HepG2 (cell line): ENCODE data around the gene GNB1. TPM values are rescaled to one million over a fixed set of nuclear protein-coding genes. Genes with fewer than 3 reads are reported as not detected.

Experiments used
- ATAC-seq: fragments of 200-7000 bp; cut with Tn5 transposase; 3 replicates; pipeline ENCODE4 v1.9.1; 2020; ENCODE audit warnings: mild to moderate bottlenecking, moderate library complexity
- BruUV-seq: library from RNA; stranded (reverse); fragments of 400-500 nt; replicated peaks from 2 replicates; lab custom pipeline; 2021; lab: Mats Ljungman, UMichigan
- CTCF ChIA-PET: fragments of 300-600 bp; formaldehyde crosslinking; extraction: SDS; loops from one replicate; lab custom pipeline; 2021; ENCODE audit warnings: low total read pairs, inconsistent platforms, low intra/inter-chr PET ratio; lab: Yijun Ruan, JAX
- POLR2A ChIA-PET: fragments of 350-600 bp; sonication (Branson Sonifier 250); formaldehyde crosslinking; loops from one replicate; lab custom pipeline; 2020; ENCODE audit warnings: antibody characterized with exemption, inconsistent platforms; lab: Yijun Ruan, JAX
- DNase-seq: peaks from one replicate; pipeline ENCODE4 v3.0.0-alpha.2; 2015; ENCODE audit warnings: low spot score
- FAIRE-seq: peaks from 3 replicates; lab custom pipeline; 2011; peaks lifted over from hg19 to GRCh38; lab: Jason Lieb, UNC
- H2AFZ ChIP-seq: one replicate; pipeline ENCODE4 v1.6.1; 2011; ENCODE audit warnings: low read length, inconsistent platforms
- H3K27ac ChIP-seq: fragments of 300-600 bp; 3 replicates; pipeline ENCODE4 v1.8.0; 2011; ENCODE audit warnings: mixed run types, mild to moderate bottlenecking, mixed read lengths, low read length, inconsistent platforms; ENCODE audit not compliant: insufficient read depth; ENCODE audit errors: extremely low read length
- H3K27me3 ChIP-seq, 2 experiments: fragments of 200-600 bp in 1 of 2; 2 replicates in 1 of 2; 3 replicates in 1 of 2; pipeline versions ENCODE4 v1.6.0 to v1.8.0; 2011; ENCODE audit warnings: low read length in 2 of 2, mild to moderate bottlenecking in 2 of 2, moderate library complexity in 2 of 2, inconsistent platforms in 1 of 2; ENCODE audit not compliant: insufficient read depth in 2 of 2, control insufficient read depth in 1 of 2
- H3K36me3 ChIP-seq, 2 experiments: fragments of 200-600 bp in 1 of 2; replicated peaks in 1 of 2; 2 replicates in 1 of 2; 3 replicates in 1 of 2; pipeline versions ENCODE4 v1.5.1 to v1.8.0; 2011; ENCODE audit warnings: low read length in 2 of 2, inconsistent platforms in 1 of 2; ENCODE audit not compliant: insufficient read depth in 2 of 2, control insufficient read depth in 1 of 2
- H3K4me1 ChIP-seq: 2 replicates; pipeline ENCODE4 v1.5.1; 2012; ENCODE audit warnings: low read length, inconsistent platforms; ENCODE audit not compliant: insufficient read depth
- H3K4me2 ChIP-seq: 2 replicates; pipeline ENCODE4 v1.6.0; 2011; ENCODE audit warnings: low read depth, low read length, inconsistent platforms
- H3K4me3 ChIP-seq, 3 experiments: fragments of 200-600 bp in 1 of 3; sonication (generic), shearing (Covaris generic) in 1 of 3; replicated peaks in 1 of 3; 2 replicates each; pipeline ENCODE4 v1.5.1; 2011 to 2016; ENCODE audit warnings: low read length in 3 of 3, inconsistent platforms in 2 of 3, low read depth in 2 of 3, mild to moderate bottlenecking in 2 of 3, control low read depth in 1 of 3, mixed read lengths in 1 of 3; ENCODE audit not compliant: insufficient read depth in 1 of 3
- H3K79me2 ChIP-seq: one replicate; pipeline ENCODE4 v1.6.1; 2011; ENCODE audit warnings: low read length, inconsistent platforms; ENCODE audit not compliant: insufficient read depth
- H3K9ac ChIP-seq: 2 replicates; pipeline ENCODE4 v1.6.0; 2011; ENCODE audit warnings: mild to moderate bottlenecking, low read depth, low read length, inconsistent platforms; ENCODE audit not compliant: insufficient read depth
- H3K9me3 ChIP-seq: 2 replicates; pipeline ENCODE4 v1.5.1; 2012; ENCODE audit warnings: mild to moderate bottlenecking, low read length
- H4K20me1 ChIP-seq: 2 replicates; pipeline ENCODE4 v1.6.0; 2011; ENCODE audit warnings: inconsistent platforms, mild to moderate bottlenecking, low read length, moderate library complexity; ENCODE audit not compliant: insufficient read depth
- GABPA ChIP-seq, 2 experiments: IDR thresholded peaks; 2 replicates each; pipeline ENCODE4 v1.6.1; 2011 to 2016; ENCODE audit warnings: low read depth in 2 of 2, low read length in 1 of 2, missing biosample characterization in 1 of 2, missing genetic modification characterization in 1 of 2
- ISX ChIP-seq: sonication (generic); formaldehyde crosslinking; conservative IDR thresholded peaks from 2 replicates; pipeline ENCODE4 v1.5.0; 2020; ENCODE audit warnings: missing genetic modification reagents
- KLF12 ChIP-seq: sonication (generic); formaldehyde crosslinking; IDR thresholded peaks from 2 replicates; pipeline ENCODE4 v1.4.0; 2020; ENCODE audit warnings: missing genetic modification reagents, borderline replicate concordance
- MIER3 ChIP-seq: IDR thresholded peaks from 2 replicates; pipeline ENCODE4 v1.6.1; 2016; ENCODE audit warnings: missing compliant biosample characterization, borderline replicate concordance
- NRL ChIP-seq: sonication (generic); formaldehyde crosslinking; IDR thresholded peaks from 2 replicates; pipeline ENCODE4 v1.5.0; 2020; ENCODE audit warnings: missing genetic modification reagents, mild to moderate bottlenecking, moderate library complexity, borderline replicate concordance
- POLR2A ChIP-seq, 2 experiments: IDR thresholded peaks; 2 replicates each; pipeline ENCODE4 v1.6.1; 2011; ENCODE audit warnings: low read depth in 2 of 2, low read length in 2 of 2, mild to moderate bottlenecking in 1 of 2, moderate library complexity in 1 of 2; ENCODE audit not compliant: insufficient read depth in 1 of 2
- RAD21 ChIP-seq: fragments of 450-650 bp; formaldehyde crosslinking; IDR thresholded peaks from 2 replicates; pipeline ENCODE4 v1.5.0; 2020; ENCODE audit warnings: mild to moderate bottlenecking
- RBM22 ChIP-seq: fragments of 200-400 bp; formaldehyde crosslinking; optimal IDR thresholded peaks from 2 replicates; pipeline ENCODE3; 2017; ENCODE audit warnings: mild to moderate bottlenecking, low read length, moderate library complexity
- RBM39 ChIP-seq: fragments of 200-400 bp; formaldehyde crosslinking; IDR thresholded peaks from one replicate; pipeline ENCODE4 v1.6.1; 2018; ENCODE audit warnings: antibody characterized with exemption, mild to moderate bottlenecking, low read depth, low read length; ENCODE audit not compliant: poor library complexity, severe bottlenecking
- STAT5B ChIP-seq: sonication (generic); formaldehyde crosslinking; IDR thresholded peaks from 2 replicates; pipeline ENCODE4 v1.4.0; 2020; ENCODE audit warnings: missing genetic modification reagents
- TGIF2 ChIP-seq: IDR thresholded peaks from 2 replicates; pipeline ENCODE4 v1.6.1; 2016; ENCODE audit warnings: control low read depth, missing compliant biosample characterization
- ZC3H13 ChIP-seq: sonication (generic); formaldehyde crosslinking; IDR thresholded peaks from 2 replicates; pipeline ENCODE4 v1.8.1; 2023; ENCODE audit warnings: mild to moderate bottlenecking, missing genetic modification reagents, moderate library complexity
- ZMAT3 ChIP-seq: sonication (generic); formaldehyde crosslinking; conservative IDR thresholded peaks from 2 replicates; pipeline ENCODE4 v1.7.0; 2021; ENCODE audit warnings: missing genetic modification reagents
- ZNF282 ChIP-seq: fragments of 450-650 bp; IDR thresholded peaks from 2 replicates; pipeline ENCODE4 v1.6.1; 2018; ENCODE audit not compliant: partially characterized antibody
- ZNF563 ChIP-seq: sonication (generic); formaldehyde crosslinking; IDR thresholded peaks from 2 replicates; pipeline ENCODE4 v1.8.0; 2022; ENCODE audit warnings: mild to moderate bottlenecking, moderate library complexity, missing genetic modification reagents
- ZNF768 ChIP-seq: sonication (generic); formaldehyde crosslinking; IDR thresholded peaks from 2 replicates; pipeline ENCODE4 v1.4.0; 2020; ENCODE audit warnings: missing genetic modification reagents
- WGBS: methylation state at CpG from one replicate; pipeline ENCODE4 v1.1.6; 2017; ENCODE audit warnings: low lambda C conversion rate; 5-methylcytosine and 5-hydroxymethylcytosine counted together
- in situ Hi-C: cut with HindIII; loops from 2 replicates; pipeline ENCODE4 v1.10.0; 2017; ENCODE audit warnings: low pct_unique_long_range_greater_than_20kb; ENCODE audit not compliant: extremely low pct_ligation_motif_present
- intact Hi-C: fragments of 100-400 bp; cut with micrococcal nuclease; formaldehyde crosslinking; loops from one replicate; pipeline ENCODE4 v1.10.0; 2022; ENCODE audit not compliant: unreplicated experiment
- polyA plus RNA-seq, 8 experiments: library from polyadenylated mRNA; depleted of rRNA in 3 of 8; stranded (reverse) in 7 of 8; unstranded in 1 of 8; fragments of >200 nt; fragmentation: Illumina TruSeq in 4 of 8; extraction: Trizol in 4 of 8; gene quantifications; 2 replicates each; pipeline versions ENCODE4 v1.2.1 to v1.2.3, GENCODE V29; 2011 to 2016; ENCODE audit warnings: low read depth in 4 of 8, missing spikeins in 1 of 8, mixed read lengths in 1 of 8; ENCODE audit not compliant: insufficient read depth in 1 of 8
- total RNA-seq, 5 experiments: library from RNA; depleted of rRNA; stranded (reverse); fragments of >200 nt; fragmentation: Illumina TruSeq; extraction: Trizol; gene quantifications; 2 replicates each; pipeline ENCODE4 v1.2.3, GENCODE V29; 2016; ENCODE audit warnings: low read depth in 1 of 5
- TF ChIP-seq, protein P1 (sequence below), 2 experiments: sonication (generic) in 1 of 2; formaldehyde crosslinking in 1 of 2; IDR thresholded peaks; 2 replicates each; pipeline versions ENCODE4 v1.4.0 to v1.6.1; 2018 to 2020; ENCODE audit warnings: missing genetic modification reagents in 2 of 2, borderline replicate concordance in 1 of 2, low read depth in 1 of 2, mild to moderate bottlenecking in 1 of 2, missing biosample characterization in 1 of 2
- TF ChIP-seq, protein P2 (sequence below): sonication (generic); formaldehyde crosslinking; IDR thresholded peaks from 2 replicates; pipeline ENCODE4 v1.9.0; 2021; ENCODE audit warnings: missing genetic modification reagents, borderline replicate concordance
- TF ChIP-seq, protein P3 (sequence below): sonication (generic); formaldehyde crosslinking; IDR thresholded peaks from 2 replicates; pipeline ENCODE4 v1.9.0; 2022; ENCODE audit warnings: missing genetic modification reagents, mild to moderate bottlenecking, borderline replicate concordance

GNB1 gene
- total and polyA plus RNA-seq, 2 of the 13 experiments (the other 11 are each of a cell fraction or from before 2014, with no cell fraction given), result 66.2 to 327 TPM

DNA sequence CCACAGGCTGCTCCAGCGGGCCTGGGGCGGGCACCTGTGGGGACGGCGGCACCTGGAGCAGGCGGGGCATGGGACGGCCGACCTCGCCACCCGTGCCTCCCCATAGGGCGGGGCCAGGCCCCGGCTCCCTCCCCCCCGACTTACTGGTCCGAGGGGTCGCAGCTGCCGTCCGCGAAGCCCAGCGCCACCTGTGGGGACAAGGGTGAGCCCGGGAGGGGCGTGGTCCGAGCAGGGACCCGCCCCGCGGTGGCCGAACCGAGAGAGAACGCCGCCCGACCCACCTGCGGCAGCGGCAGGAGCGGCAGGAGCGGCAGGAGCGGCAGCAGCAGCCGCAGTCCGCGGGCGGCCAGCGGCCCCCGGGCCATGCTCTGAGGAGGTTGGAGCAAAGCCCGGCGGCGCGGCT is 28.0 kb upstream of the GNB1 start, which contains the start of gene TMEM52:
TMEM52 (minus strand) TSS at position 379 of the 403 bp plus-strand sequence; CDS start at position 365, 14 bp downstream.
- CTCF ChIA-PET, result interaction anchor here (0.8 kb wide), 1 partner anchor 10 kb away, joined by 3 read pairs; no protein-coding TSS in a partner anchor
- in situ Hi-C loops (no loop called here), intact Hi-C loops (no loop called here)
- no TSS peak for BruUV-seq
- Histone ChIP-seq H3K9ac (peak within 1 kb of the TSS; percentile 74), H3K9me3 (no peaks in the 10 kb centered on the region), H2AFZ (no peak within 1 kb of the TSS), H3K79me2 (no peaks in the 10 kb centered on the region), H3K27ac (peak within 1 kb of the TSS; percentile 70), H3K4me2 (peak within 1 kb of the TSS; percentile 90), H3K4me1 (peaks cover 68% of the 10 kb centered on the region), H3K27me3 (peaks cover 5 to 14% of the 10 kb centered on the region in 2 experiments; a peak in 4 of 5 replicates), H3K36me3 (no peaks in the 10 kb centered on the region), H3K4me3 (peak within 1 kb of the TSS; percentile 49 to 75 (median 59); a peak in 5 of 6 replicates), H4K20me1 (no peaks in the 10 kb centered on the region)
- POLR2A ChIA-PET, result interaction anchor here (0.6 to 1.5 kb wide), 5 partner anchors 10 to 27 kb away, joined by 3 to 10 read pairs (median 6); no protein-coding TSS in a partner anchor
- no CpG with 5 or more reads among the region's 44 CpGs for WGBS
- DNase-seq (no peak), ATAC-seq (peak; percentile 18), FAIRE-seq (no peak)
- TF ChIP-seq ZNF282 (no peak), ZC3H13 (CRISPR knock-in tag) (0 out of 2 replicates have a peak, but pooled peaks have one; percentile 39), GABPA (IDR thresholded peaks at IDR 0.05; ENCODE audit: low read depth, low read length) (no peak), GABPA (CRISPR knock-in tag; IDR thresholded peaks at IDR 0.05; ENCODE audit: low read depth) (no peak), ZNF768 (CRISPR knock-in tag) (peak; percentile 80; the same call in 1 of the 2 replicates), ZMAT3 (CRISPR knock-in tag) (peak; percentile 27; the same call in 1 of the 2 replicates), ISX (0 out of 2 replicates have a peak, but pooled peaks have one; percentile 26), RAD21 (peak; percentile 59), RBM22 (no peak), TGIF2 (CRISPR knock-in tag) (0 out of 2 replicates have a peak, but pooled peaks have one; percentile 47), ZNF563 (CRISPR knock-in tag) (no peak), KLF12 (no peak), RBM39 (peak; percentile 37), MIER3 (CRISPR knock-in tag) (no peak), NRL (no peak), STAT5B (CRISPR knock-in tag) (no peak), POLR2A (IDR thresholded peaks at IDR 0.05; ENCODE audit: insufficient read depth in 1 of 2, low read depth in 2 of 2, low read length in 2 of 2) (peak in 1 of 2 experiments; percentile 71; a peak in 2 of 4 replicates)
- TF ChIP-seq, protein P1, sequence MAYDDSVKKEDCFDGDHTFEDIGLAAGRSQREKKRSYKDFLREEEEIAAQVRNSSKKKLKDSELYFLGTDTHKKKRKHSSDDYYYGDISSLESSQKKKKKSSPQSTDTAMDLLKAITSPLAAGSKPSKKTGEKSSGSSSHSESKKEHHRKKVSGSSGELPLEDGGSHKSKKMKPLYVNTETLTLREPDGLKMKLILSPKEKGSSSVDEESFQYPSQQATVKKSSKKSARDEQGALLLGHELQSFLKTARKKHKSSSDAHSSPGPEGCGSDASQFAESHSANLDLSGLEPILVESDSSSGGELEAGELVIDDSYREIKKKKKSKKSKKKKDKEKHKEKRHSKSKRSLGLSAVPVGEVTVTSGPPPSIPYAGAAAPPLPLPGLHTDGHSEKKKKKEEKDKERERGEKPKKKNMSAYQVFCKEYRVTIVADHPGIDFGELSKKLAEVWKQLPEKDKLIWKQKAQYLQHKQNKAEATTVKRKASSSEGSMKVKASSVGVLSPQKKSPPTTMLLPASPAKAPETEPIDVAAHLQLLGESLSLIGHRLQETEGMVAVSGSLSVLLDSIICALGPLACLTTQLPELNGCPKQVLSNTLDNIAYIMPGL (CRISPR knock-in tag; IDR thresholded peaks at IDR 0.05; ENCODE audit: borderline replicate concordance in 1 of 2, low read depth in 1 of 2), result peak in 1 of 2 experiments; percentile 15; a peak in 1 of 4 replicates
- TF ChIP-seq, protein P2, sequence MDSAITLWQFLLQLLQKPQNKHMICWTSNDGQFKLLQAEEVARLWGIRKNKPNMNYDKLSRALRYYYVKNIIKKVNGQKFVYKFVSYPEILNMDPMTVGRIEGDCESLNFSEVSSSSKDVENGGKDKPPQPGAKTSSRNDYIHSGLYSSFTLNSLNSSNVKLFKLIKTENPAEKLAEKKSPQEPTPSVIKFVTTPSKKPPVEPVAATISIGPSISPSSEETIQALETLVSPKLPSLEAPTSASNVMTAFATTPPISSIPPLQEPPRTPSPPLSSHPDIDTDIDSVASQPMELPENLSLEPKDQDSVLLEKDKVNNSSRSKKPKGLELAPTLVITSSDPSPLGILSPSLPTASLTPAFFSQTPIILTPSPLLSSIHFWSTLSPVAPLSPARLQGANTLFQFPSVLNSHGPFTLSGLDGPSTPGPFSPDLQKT (CRISPR knock-in tag), result no peak
- TF ChIP-seq, protein P3, sequence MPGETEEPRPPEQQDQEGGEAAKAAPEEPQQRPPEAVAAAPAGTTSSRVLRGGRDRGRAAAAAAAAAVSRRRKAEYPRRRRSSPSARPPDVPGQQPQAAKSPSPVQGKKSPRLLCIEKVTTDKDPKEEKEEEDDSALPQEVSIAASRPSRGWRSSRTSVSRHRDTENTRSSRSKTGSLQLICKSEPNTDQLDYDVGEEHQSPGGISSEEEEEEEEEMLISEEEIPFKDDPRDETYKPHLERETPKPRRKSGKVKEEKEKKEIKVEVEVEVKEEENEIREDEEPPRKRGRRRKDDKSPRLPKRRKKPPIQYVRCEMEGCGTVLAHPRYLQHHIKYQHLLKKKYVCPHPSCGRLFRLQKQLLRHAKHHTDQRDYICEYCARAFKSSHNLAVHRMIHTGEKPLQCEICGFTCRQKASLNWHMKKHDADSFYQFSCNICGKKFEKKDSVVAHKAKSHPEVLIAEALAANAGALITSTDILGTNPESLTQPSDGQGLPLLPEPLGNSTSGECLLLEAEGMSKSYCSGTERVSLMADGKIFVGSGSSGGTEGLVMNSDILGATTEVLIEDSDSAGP (CRISPR knock-in tag), result peak; percentile 8; the same call in 1 of the 2 replicates
